NB4 (cell line): ENCODE data around the gene CPXM2.

ENCODE experiments used
- DNase-seq: peaks from one replicate; pipeline ENCODE4 v3.0.0; 2010; ENCODE audit warnings: low read depth
- H3K4me3 ChIP-seq: one replicate; pipeline ENCODE4 v1.5.1; 2011; ENCODE audit warnings: mild to moderate bottlenecking, low read depth, low read length, moderate library complexity
- MYC ChIP-seq: IDR thresholded peaks from 2 replicates; pipeline ENCODE4 v1.6.1; 2011; ENCODE audit warnings: low read depth, low read length
- POLR2A ChIP-seq: IDR thresholded peaks from 2 replicates; pipeline ENCODE4 v1.6.1; 2011; ENCODE audit warnings: mild to moderate bottlenecking; ENCODE audit not compliant: insufficient read length; ENCODE audit errors: extremely low read depth
- TF ChIP-seq, protein P1 (sequence below): IDR thresholded peaks from one replicate; pipeline ENCODE4 v1.5.1; 2012; ENCODE audit warnings: low read depth, low read length
- TF ChIP-seq, protein P2 (sequence below): IDR thresholded peaks from 2 replicates; pipeline ENCODE4 v1.6.1; 2011; ENCODE audit warnings: low read depth, low read length

CPXM2 gene

DNA sequence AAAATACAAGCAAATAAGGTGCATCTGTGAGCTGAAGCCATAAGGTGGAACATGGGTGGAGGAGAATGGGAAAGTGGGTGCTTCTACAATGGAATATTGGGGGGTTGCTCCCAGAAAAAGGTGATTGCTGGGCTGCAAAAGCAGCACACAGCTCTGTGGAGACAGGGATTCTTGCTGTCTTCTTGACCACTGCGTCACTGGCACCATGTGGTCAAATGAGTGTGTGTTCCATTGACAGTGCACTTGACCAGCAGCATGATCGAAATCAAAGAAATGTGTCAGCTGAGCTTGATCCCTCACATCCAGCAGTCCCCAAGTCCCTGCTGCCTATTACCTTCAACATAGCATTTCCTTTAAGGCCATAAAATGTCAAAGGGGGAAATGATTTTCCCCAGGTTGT lies 169.3 kb downstream of the CPXM2 start:
- no peak for TF ChIP-seq POLR2A
- no peak for TF ChIP-seq MYC
- TF ChIP-seq, protein P1, sequence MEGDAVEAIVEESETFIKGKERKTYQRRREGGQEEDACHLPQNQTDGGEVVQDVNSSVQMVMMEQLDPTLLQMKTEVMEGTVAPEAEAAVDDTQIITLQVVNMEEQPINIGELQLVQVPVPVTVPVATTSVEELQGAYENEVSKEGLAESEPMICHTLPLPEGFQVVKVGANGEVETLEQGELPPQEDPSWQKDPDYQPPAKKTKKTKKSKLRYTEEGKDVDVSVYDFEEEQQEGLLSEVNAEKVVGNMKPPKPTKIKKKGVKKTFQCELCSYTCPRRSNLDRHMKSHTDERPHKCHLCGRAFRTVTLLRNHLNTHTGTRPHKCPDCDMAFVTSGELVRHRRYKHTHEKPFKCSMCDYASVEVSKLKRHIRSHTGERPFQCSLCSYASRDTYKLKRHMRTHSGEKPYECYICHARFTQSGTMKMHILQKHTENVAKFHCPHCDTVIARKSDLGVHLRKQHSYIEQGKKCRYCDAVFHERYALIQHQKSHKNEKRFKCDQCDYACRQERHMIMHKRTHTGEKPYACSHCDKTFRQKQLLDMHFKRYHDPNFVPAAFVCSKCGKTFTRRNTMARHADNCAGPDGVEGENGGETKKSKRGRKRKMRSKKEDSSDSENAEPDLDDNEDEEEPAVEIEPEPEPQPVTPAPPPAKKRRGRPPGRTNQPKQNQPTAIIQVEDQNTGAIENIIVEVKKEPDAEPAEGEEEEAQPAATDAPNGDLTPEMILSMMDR = no peak
- TF ChIP-seq, protein P2, sequence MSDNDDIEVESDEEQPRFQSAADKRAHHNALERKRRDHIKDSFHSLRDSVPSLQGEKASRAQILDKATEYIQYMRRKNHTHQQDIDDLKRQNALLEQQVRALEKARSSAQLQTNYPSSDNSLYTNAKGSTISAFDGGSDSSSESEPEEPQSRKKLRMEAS = no peak
- no peak for DNase-seq

DNA sequence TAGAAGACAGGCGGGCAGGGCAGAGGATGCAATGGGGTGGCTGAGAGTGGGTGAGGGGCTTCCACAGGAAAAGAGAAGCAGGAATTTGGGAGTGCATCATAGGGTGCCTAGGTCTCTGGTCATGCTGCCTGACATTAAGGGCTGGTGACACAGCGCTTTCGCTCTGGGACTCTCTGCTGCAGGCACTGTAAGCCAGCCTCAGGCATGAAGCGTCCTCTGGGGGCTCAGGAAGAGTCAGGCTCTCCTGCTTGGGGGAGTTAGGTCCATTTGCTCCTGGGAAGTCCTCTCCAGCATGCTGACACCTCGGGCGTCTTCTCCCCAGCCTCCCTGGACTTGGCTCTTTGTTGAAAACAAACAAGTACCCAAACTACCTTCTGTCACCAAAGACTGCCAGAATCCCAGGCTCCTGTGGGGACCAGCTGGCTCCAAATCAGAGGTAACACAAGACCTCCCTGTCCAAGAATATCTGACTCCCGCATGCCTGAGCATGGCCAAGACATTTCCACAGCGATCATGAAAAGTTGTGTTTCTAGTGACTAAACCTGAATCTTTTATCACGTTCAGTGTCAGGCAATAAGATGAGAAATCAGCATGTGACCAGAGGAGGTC lies 170.1 kb downstream of the CPXM2 start:
- no peak for DNase-seq
- no peak for TF ChIP-seq MYC
- H3K4me3 ChIP-seq = no peak overlapping the region

More for the DNA sequence above, 169.3 kb downstream of the CPXM2 start:
- H3K4me3 ChIP-seq = no peak overlapping the region

DNA sequence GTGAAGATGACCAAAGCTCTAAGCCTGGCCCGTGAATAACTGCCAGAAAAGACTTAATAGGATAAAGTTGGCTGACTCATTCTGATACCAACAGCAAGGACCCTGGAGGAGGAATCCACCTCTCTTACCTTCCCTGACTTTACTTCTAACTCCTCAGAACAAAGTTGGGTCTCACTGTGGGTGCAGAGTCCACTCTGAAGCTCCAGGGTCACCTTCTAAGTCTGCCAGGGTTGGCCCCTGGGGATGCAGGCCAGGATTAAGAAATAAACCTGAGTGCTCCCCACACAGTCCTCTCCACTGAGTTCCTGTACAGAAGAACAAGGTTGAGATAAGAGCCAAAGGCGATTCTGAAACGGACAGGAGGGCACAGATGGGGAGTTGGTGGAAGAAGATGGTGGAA lies 171.1 kb downstream of the CPXM2 start:
- no peak for DNase-seq
- TF ChIP-seq POLR2A (no peak), MYC (no peak)
- TF ChIP-seq, protein P2 = no peak
- TF ChIP-seq, protein P1 = no peak
- no peak overlapping the region for H3K4me3 ChIP-seq

DNA sequence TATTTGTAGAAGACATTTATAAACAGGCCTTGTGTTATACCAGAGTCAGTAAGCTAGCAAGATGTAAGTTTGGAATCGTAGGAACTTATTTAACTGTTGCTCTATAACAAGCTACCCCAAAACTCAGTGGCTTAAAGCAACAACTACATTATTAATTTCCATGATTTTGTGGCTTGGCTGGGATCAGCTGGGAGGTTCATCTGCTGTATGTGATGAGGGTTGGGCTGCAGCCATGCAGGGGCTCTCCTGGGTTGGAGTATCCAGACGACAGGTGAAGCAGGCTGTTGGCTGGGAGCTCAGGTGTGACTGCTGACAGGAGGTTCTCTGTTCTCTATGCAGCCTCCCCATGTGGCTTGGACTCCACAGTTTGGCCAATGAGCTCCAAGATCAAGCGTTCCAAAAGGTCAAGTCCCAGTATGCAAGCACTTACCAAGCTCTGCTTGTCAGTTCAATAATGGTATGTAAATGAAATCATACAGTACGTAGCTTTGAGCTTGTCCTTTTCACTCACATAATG lies 173.0 kb downstream of the CPXM2 start:
- no peak overlapping the region for H3K4me3 ChIP-seq
- no peak for TF ChIP-seq POLR2A
- TF ChIP-seq, protein P1 = no peak
- TF ChIP-seq MYC = no peak
- TF ChIP-seq, protein P2 = no peak
- no peak for DNase-seq

DNA sequence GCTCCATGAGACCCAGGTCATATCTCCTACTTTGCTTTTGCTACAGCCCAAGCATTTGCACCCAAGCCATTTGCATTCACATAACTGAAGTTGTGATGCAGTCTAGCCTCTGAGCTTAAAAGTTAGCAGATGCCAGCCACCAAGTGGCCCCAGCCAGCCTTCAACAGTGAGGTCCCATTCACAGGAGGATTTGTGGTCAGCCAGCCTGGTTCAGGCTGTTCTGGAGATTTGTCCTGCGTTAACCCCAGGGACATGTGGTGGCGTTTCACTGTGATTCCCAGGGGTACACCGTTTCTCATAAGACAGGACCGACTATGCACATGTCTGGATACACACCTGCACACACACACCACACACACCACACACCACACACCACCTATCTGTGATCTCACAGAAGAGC lies 174.3 kb downstream of the CPXM2 start:
- DNase-seq = no peak

DNA sequence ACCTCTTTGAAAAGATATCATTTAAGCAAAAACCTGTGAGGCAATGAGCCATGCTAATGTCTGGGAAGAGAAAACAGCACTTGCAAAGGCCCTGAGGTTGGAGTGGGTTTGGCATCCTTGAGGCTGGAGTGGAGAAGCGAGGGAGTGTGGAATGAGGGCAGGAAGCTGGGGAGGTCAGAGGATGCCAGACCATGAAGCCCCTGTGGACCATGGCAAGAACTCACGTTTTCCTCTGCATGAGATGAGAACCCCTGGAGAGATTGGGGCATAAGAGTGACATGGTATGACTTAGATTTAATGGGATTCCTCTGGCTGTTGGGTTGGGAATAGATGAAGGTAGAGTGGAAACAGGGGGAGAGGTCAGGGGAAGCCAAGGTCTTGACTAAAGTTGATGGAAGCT lies 176.1 kb downstream of the CPXM2 start:
- TF ChIP-seq POLR2A = no peak
- TF ChIP-seq, protein P1 = no peak
- TF ChIP-seq, protein P2 = no peak
- no peak for TF ChIP-seq MYC
- DNase-seq = no peak
- H3K4me3 ChIP-seq = no peak overlapping the region

More for the DNA sequence above, 174.3 kb downstream of the CPXM2 start:
- no peak overlapping the region for H3K4me3 ChIP-seq
- TF ChIP-seq MYC (no peak), POLR2A (no peak)
- TF ChIP-seq, protein P2 = no peak
- TF ChIP-seq, protein P1 = no peak
